GM19099 (cell line): ENCODE results near the gene DIAPH1.

Source experiments
- POLR2A ChIP-seq: IDR thresholded peaks from 3 replicates; pipeline ENCODE4 v1.6.1; 2011; ENCODE audit warnings: low read depth; ENCODE audit not compliant: insufficient read length; ENCODE audit errors: extremely low read depth

DIAPH1 gene

DNA sequence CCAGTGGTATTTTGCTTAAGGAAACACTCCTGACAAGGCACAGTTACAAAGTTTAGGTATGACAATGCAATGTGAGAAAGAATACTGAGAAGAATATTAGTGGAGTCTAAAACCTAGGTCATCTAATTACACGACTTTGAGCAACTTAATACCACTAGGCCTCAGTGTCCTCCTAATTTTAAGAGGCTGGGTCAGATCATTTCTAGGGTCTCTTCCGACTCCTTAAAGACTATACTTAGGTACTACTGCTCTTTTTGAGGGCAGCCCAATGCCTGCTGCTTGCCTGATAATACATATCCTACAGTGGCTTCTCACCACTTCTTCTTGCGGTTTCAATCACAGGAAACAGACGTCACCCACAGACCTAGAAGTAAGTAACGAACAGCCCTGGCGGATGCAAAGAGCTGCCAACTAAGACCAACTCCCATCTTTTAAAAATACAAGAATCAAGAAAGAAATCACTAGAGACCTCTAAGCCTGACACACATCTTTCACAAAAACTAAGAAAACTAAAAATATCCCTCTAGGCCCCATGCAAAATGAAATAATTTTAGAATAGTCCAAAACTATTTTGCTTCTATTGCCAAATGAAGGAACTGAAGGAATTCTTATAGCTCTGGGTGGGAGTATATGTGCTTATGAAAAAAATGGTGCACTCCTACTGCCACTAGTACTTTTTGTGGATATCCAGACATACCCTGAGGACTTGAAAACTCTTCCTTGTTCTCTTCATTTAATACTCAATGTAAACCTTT, 13.1 kb downstream of the DIAPH1 start:
- no peak for TF ChIP-seq POLR2A

DNA sequence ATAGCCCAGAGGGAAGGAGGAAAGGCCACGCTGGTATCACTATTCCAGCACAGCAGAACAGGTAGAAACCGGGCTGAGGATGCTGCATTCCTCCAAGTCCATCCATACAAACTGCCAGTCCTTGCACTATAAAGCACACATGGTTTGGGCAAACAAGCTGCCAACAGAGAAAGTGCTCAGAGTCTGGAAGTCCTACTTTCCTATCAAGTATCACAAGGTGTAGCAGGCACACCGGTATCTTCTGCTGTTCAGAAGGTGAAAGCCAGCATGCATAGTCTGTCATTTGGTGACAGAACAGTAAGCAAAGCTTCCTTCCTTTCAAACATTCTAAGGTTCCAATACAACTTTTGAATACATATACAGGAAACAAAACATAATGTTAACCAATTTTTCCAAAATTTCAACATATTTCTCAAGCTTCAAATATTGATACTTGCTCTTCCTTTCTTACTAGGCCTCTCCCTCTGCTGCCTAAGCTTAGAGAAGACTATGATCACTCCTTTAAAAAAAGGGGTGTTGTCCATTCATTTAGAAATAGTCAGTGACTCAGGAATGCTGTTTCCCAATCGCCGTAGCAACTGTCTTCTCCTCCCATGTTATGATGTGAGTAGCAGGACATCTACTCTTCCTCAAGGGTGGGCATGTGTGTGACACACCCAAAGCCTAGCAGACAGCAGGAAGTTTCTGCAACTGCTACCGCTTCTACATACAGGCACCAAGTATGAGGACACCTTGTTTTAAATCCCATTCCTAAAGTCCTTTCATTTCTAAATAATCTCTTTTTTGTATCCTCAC, 14.7 kb downstream of the DIAPH1 start:
- no peak for TF ChIP-seq POLR2A

GRCh38 chr5:141602606-141603005, 16.2 kb downstream of the DIAPH1 start:
- TF ChIP-seq POLR2A: no peak

- TF ChIP-seq POLR2A: no peak
These were observed 20.1 kb downstream of the DIAPH1 start for GRCh38 chr5:141598391-141599345.

GRCh38 chr5:141597814-141598213, 21.0 kb downstream of the DIAPH1 start:
- no peak for TF ChIP-seq POLR2A

DNA sequence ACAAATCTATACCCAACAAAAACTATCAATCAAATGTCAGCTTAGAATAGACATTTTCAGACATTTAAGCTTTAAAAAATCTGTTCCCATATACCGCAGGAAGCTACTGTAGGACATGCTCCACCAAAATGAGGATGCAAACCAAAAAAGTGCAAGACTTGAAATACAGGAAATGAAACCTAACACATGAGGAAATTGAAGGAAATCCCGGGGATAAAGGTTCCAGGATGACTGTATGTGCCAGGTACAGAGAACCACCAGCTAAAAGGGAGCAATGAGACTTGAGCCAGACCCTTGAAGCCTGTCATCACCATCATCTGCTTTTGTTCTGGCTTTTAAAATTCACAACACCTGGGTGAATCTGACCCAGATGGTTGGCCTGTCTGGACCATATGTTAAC, 21.4 kb downstream of the DIAPH1 start:
- no peak for TF ChIP-seq POLR2A

GRCh38 chr5:141596867-141597266, 21.9 kb downstream of the DIAPH1 start:
- no peak for TF ChIP-seq POLR2A

DNA sequence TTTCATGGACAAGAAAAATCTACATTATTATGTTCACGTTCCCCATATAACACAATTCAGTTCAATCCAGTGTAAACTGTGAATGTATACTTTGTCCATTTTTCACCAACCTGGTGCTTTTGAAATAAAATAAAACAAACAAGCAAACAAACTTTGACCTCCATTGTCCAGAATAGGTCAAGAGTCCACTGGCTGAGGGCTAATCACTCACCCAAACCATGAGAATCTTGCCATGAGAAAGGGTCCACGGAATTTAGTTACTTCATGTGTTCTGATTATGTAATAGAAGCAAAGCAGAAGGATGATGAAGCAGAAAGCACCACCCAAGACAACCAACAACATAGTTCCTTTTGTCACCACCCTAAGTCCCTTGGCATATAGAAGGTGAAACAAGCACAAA, 28.7 kb downstream of the DIAPH1 start:
- no peak for TF ChIP-seq POLR2A

GRCh38 chr5:141586246-141586645, 32.6 kb downstream of the DIAPH1 start:
- TF ChIP-seq POLR2A: no peak

- no peak for TF ChIP-seq POLR2A
These were observed 33.2 kb downstream of the DIAPH1 start for GRCh38 chr5:141585594-141585993.

- no peak for TF ChIP-seq POLR2A
These were observed 44.7 kb downstream of the DIAPH1 start for GRCh38 chr5:141574122-141574510.

- no peak for TF ChIP-seq POLR2A
These were observed 45.2 kb downstream of the DIAPH1 start for GRCh38 chr5:141573489-141574121.

- TF ChIP-seq POLR2A: no peak
These were observed 48.1 kb downstream of the DIAPH1 start for GRCh38 chr5:141570655-141571054.

GRCh38 chr5:141567513-141568117, 51.2 kb downstream of the DIAPH1 start:
- TF ChIP-seq POLR2A: no peak
